AG09309 (cell line): ENCODE results near the gene RNF130.

Source experiments
- DNase-seq: peaks from one replicate; pipeline ENCODE4 v3.0.0-alpha.2; 2010; ENCODE audit warnings: low read depth
- H3K4me3 ChIP-seq: 2 replicates; pipeline ENCODE4 v1.5.1; 2011; ENCODE audit warnings: mild to moderate bottlenecking, low read depth, low read length, moderate library complexity; ENCODE audit not compliant: control insufficient read depth
- CTCF ChIP-seq: IDR thresholded peaks from 2 replicates; pipeline ENCODE4 v1.5.1; 2011; ENCODE audit warnings: mild to moderate bottlenecking, low read depth, low read length, inconsistent platforms; ENCODE audit not compliant: insufficient read depth, control insufficient read depth; ENCODE audit errors: missing control alignments

RNF130 gene, protein sequence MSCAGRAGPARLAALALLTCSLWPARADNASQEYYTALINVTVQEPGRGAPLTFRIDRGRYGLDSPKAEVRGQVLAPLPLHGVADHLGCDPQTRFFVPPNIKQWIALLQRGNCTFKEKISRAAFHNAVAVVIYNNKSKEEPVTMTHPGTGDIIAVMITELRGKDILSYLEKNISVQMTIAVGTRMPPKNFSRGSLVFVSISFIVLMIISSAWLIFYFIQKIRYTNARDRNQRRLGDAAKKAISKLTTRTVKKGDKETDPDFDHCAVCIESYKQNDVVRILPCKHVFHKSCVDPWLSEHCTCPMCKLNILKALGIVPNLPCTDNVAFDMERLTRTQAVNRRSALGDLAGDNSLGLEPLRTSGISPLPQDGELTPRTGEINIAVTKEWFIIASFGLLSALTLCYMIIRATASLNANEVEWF

GRCh38 chr5:180071531-180072255, at the start of gene RNF130:
TSS of gene RNF130 (minus strand) at chr5:180071759. CDS start at chr5:180071702, 57 bp downstream.
- DNase-seq: peak; percentile 56
- no peak for TF ChIP-seq CTCF
- H3K4me3 ChIP-seq: peak within 1 kb of the TSS; percentile 74

GRCh38 chr5:180120237-180121101, 48.9 kb upstream of the RNF130 start:
- TF ChIP-seq CTCF: no peak
- no peak overlapping the region for H3K4me3 ChIP-seq
- no peak for DNase-seq

- H3K4me3 ChIP-seq: no peak overlapping the region
- no peak for DNase-seq
- TF ChIP-seq CTCF: no peak
These were observed 48.3 kb upstream of the RNF130 start for GRCh38 chr5:180119903-180120236.

- no peak for DNase-seq
- TF ChIP-seq CTCF: no peak
- H3K4me3 ChIP-seq: no peak overlapping the region
These were observed 47.7 kb upstream of the RNF130 start for GRCh38 chr5:180119031-180119902.

GRCh38 chr5:180118391-180118791, 46.8 kb upstream of the RNF130 start:
- TF ChIP-seq CTCF: no peak
- no peak overlapping the region for H3K4me3 ChIP-seq
- no peak for DNase-seq
